ENCODE results near the gene TYRO3. TPM values are rescaled to one million over a fixed set of nuclear protein-coding genes. Genes with fewer than 3 reads are reported as not detected.
"Not testable (repeated sequence)": the region's sequence is repeated elsewhere in the genome, so short reads cannot be mapped to it uniquely, and the experiment has no call there.

TYRO3 gene
- total RNA-seq, 2 experiments from 2014 or later = 1.8 to 2.2 TPM

GRCh38 chr15:41591217-41591616 is 32.2 kb downstream of the TYRO3 start:
- CTCF ChIA-PET = interaction anchor here (1.5 kb wide), 1 partner anchor 16 kb away, joined by 4 read pairs; no protein-coding TSS in a partner anchor
- POLR2A ChIA-PET = not testable (repeated sequence)

- CTCF ChIA-PET, POLR2A ChIA-PET: not testable (repeated sequence)
Measured at GRCh38 chr15:41592718-41593117, 33.7 kb downstream of the TYRO3 start.

- ChIA-PET CTCF (no interaction called here), POLR2A (no interaction called here)
Measured at GRCh38 chr15:41594801-41595746, 36.1 kb downstream of the TYRO3 start.

GRCh38 chr15:41596972-41597371 is 38.0 kb downstream of the TYRO3 start:
- POLR2A ChIA-PET = interaction anchor here (0.5 kb wide), 1 partner anchor 45 kb away, joined by 3 read pairs; no protein-coding TSS in a partner anchor
- CTCF ChIA-PET = interaction anchor here (0.5 to 0.9 kb wide), 2 partner anchors 175 to 214 kb away, joined by 3 read pairs; no protein-coding TSS in a partner anchor

- CTCF ChIA-PET = interaction anchor here (0.6 kb wide), 1 partner anchor 381 kb away, joined by 5 read pairs; no protein-coding TSS in a partner anchor
Measured at GRCh38 chr15:41597787-41598186, 38.8 kb downstream of the TYRO3 start.

GRCh38 chr15:41599061-41599460 is 40.0 kb downstream of the TYRO3 start:
- POLR2A ChIA-PET = no interaction called here
- CTCF ChIA-PET = no interaction called here

More at GRCh38 chr15:41597787-41598186, 38.8 kb downstream of the TYRO3 start:
- POLR2A ChIA-PET = no interaction called here

- CTCF ChIA-PET = interaction anchor here (0.7 to 1.9 kb wide), 12 partner anchors 18 to 208 kb away, joined by 3 to 6 read pairs (median 4); partner anchors contain the start of genes MAPKBP1 and MGA
- POLR2A ChIA-PET = no interaction called here
Measured at GRCh38 chr15:41603411-41603935, 44.5 kb downstream of the TYRO3 start.

GRCh38 chr15:41603941-41604911 is 45.2 kb downstream of the TYRO3 start:
- POLR2A ChIA-PET = no interaction called here
- CTCF ChIA-PET = interaction anchor here (0.7 to 1.9 kb wide), 12 partner anchors 18 to 207 kb away, joined by 3 to 6 read pairs (median 4); partner anchors contain the start of genes MAPKBP1 and MGA

- ChIA-PET POLR2A (no interaction called here), CTCF (interaction anchor here (0.7 kb wide), 2 partner anchors 25 to 79 kb away, joined by 3 read pairs; no protein-coding TSS in a partner anchor)
Measured at GRCh38 chr15:41605566-41605965, 46.6 kb downstream of the TYRO3 start.

- CTCF ChIA-PET = interaction anchor here (1.4 kb wide), 1 partner anchor 16 kb away, joined by 4 read pairs; no protein-coding TSS in a partner anchor
- POLR2A ChIA-PET = no interaction called here
Measured at GRCh38 chr15:41606997-41607396, 48.0 kb downstream of the TYRO3 start.

GRCh38 chr15:41609123-41609522 is 50.1 kb downstream of the TYRO3 start:
- ChIA-PET CTCF (no interaction called here), POLR2A (no interaction called here)

GRCh38 chr15:41610048-41610447 is 51.0 kb downstream of the TYRO3 start:
- ChIA-PET CTCF (no interaction called here), POLR2A (no interaction called here)

GRCh38 chr15:41620536-41621199 is 61.7 kb downstream of the TYRO3 start:
- POLR2A ChIA-PET = interaction anchor here (0.6 to 1.9 kb wide), 3 partner anchors 40 to 124 kb away, joined by 3 to 7 read pairs (median 4); partner anchors contain the start of gene MGA
- CTCF ChIA-PET = no interaction called here

GRCh38 chr15:41621200-41622193 is 62.5 kb downstream of the TYRO3 start:
- ChIA-PET POLR2A (interaction anchor here (1.9 kb wide), 1 partner anchor 39 kb away, joined by 7 read pairs; the partner anchor contains the start of gene MGA), CTCF (interaction anchor here (0.9 kb wide), 1 partner anchor 39 kb away, joined by 3 read pairs; the partner anchor contains the start of gene MGA)

- CTCF ChIA-PET = interaction anchor here (0.6 to 0.7 kb wide), 2 partner anchors 139 to 1080 kb away, joined by 3 read pairs; no protein-coding TSS in a partner anchor
- POLR2A ChIA-PET = no interaction called here
Measured at GRCh38 chr15:41622901-41623300, 63.9 kb downstream of the TYRO3 start.

- POLR2A ChIA-PET = interaction anchor here (0.7 kb wide), 1 partner anchor 9 kb away, joined by 3 read pairs; no protein-coding TSS in a partner anchor
- CTCF ChIA-PET = interaction anchor here (0.8 kb wide), 1 partner anchor 184 kb away, joined by 3 read pairs; no protein-coding TSS in a partner anchor
Measured at GRCh38 chr15:41627203-41627602, 68.2 kb downstream of the TYRO3 start.

- CTCF ChIA-PET = interaction anchor here (0.6 kb wide), 1 partner anchor 472 kb away, joined by 4 read pairs; no protein-coding TSS in a partner anchor
- POLR2A ChIA-PET = no interaction called here
Measured at GRCh38 chr15:41629463-41629862, 70.5 kb downstream of the TYRO3 start.

Measured in activated CD8-positive, alpha-beta memory T cell treated with anti-CD3 and anti-CD28 coated beads for 36 hours (primary cell).